PC-9 (cell line): ENCODE measurements around the gene CHRNG.

Experiments used
- CTCF ChIP-seq: fragments of 200-600 bp; sonication (generic); conservative IDR thresholded peaks from 2 replicates; pipeline ENCODE4 v1.6.1; 2017; ENCODE audit warnings: mixed run types, antibody characterized with exemption, mild to moderate bottlenecking, moderate library complexity
- EZH2 ChIP-seq: fragments of 200-600 bp; sonication (generic); IDR thresholded peaks from 2 replicates; pipeline ENCODE4 v1.8.0; 2017; ENCODE audit warnings: antibody characterized with exemption, low read depth

DNA sequence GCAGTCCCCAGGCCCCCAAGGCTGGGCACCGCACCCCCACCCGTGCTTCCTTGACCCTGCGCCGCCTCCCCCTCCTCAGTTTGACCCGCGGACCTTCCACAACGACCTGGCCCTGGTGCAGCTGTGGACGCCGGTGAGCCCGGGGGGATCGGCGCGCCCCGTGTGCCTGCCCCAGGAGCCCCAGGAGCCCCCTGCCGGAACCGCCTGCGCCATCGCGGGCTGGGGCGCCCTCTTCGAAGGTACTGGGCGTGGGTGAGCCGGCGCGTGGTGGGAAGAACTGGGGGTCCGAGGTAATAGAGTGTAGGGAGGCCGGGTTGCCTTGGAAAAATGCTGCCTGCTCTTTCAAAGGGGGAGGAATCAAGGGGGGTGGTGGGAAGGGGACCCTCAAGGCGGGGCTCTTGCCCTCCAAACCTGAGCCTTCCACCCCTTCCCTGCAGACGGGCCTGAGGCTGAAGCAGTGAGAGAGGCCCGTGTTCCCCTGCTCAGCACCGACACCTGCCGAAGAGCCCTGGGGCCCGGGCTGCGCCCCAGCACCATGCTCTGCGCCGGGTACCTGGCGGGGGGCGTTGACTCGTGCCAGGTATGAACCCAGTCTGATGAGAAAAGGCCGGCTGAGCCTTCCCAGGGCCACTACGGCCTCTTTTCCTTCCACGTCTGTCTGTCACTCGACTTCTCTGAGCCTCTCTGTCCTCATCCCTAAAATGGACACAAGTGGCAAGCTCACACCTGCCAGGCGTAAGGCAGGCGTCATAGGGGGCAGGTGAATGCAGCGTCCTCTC lies 16.7 kb upstream of the CHRNG start:
- TF ChIP-seq CTCF (no peak; the same call in 1 of the 2 replicates), EZH2 (no peak)
